EL (cell line): ENCODE measurements around the gene ATP5ME.

Experiments used
- DNase-seq: peaks from one replicate; pipeline ENCODE4 v3.0.0-alpha.2; 2016

The ATP5ME gene

DNA sequence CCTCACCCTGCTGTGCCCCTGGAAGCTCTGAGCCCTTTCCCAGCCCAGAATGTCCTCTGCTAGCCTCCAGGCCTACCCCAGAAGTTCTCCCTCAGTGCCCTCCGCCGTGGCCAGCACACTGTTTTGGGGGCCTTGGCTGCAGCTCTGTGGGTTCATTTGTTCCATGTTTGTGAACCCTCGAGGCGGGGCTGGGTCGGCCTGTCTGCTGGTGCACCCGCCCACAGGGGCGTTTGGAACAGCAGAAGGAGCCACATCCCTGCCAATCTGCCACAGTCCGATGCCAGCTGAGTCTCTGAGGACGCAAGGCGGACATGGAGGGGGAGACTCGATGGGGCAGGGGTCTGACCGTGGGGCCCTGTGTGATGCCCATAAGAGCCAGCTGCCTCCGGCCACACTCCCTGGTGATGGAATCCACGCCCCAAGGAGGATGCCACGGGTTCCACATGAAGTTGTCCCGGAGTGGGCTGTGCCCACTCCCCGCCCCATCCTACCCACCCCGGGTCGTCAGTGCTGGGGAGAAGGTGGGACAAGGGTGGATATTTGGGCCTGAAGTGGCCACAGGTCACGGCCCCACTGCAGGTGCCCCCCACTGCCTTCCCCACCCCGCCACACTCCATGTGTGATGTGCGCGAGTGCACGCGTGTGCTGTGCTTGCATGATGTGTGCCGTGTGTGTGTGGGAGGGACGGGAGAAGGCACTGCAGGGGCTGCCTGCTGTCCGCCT, 7.1 kb downstream of the ATP5ME start:
- DNase-seq: no peak

DNA sequence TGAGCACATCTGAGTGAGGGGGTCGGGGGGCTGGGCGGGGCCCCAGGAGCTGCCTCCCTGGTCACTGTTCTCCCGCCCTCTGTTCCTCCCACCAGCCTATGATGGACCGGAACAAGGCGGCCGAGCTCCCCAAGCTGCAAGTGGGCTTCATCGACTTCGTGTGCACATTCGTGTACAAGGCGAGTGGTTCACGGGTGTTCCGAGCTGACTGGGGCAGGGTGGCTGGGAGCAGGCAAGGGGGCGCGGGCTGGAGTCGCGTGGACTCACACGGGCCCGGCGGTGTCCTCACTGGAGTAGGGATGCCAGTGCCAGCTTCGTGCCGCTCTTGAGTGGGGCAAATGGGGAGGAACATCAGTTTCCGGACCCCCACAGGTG, 7.7 kb downstream of the ATP5ME start:
- no peak for DNase-seq

DNA sequence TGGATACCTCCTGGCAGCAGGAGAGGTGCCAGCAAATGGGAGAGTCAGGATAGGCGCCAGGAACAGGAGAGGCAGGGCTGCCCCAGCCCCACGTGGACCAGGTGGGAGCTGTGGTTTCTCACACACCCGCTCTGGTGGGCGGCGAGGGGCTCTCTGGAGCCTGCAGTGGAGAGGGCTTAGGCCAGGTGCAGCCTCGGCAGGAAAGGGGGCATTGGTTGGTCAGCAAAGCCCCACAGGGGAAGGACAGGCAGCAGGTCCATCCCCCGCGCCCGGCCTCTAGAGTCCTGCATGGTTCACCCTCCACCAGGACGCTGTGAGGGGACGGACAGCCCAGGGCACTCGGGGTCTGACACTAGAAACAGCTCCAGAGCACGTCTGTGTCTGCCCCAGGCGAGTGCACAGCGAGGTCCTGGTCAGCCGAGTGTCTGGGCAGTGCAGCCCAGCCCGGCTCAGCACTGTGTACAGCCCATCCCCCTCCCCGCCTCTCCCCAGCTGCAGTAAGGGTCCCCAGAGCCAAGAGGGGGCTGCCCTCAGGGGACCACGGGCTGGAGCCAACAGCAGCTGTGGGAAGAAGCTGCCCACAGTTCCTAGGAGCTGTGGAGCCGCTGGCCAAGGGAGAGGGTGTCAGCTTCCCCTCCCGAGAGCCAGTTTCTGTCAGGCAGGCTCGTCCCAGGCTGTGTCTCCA, 8.2 kb downstream of the ATP5ME start:
- no peak for DNase-seq

DNA sequence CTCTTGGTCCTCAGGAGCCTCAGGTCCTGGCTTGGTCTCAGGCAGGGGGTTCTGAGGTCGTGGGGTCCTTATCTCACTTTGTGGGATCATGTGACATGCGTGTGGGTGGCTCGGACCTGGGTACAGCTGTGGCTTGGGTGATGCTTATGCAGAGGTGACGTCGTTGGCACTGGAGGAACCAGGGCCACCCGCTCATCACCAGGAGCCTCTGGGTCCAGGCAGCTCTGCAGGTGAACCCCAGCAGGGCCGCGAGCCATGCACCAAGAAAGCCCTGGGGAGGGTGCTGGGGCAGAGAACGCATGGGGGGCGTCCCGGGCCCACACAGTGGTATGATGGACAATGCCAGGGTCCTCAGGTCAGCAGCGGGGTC, 8.7 kb downstream of the ATP5ME start:
- DNase-seq: no peak

DNA sequence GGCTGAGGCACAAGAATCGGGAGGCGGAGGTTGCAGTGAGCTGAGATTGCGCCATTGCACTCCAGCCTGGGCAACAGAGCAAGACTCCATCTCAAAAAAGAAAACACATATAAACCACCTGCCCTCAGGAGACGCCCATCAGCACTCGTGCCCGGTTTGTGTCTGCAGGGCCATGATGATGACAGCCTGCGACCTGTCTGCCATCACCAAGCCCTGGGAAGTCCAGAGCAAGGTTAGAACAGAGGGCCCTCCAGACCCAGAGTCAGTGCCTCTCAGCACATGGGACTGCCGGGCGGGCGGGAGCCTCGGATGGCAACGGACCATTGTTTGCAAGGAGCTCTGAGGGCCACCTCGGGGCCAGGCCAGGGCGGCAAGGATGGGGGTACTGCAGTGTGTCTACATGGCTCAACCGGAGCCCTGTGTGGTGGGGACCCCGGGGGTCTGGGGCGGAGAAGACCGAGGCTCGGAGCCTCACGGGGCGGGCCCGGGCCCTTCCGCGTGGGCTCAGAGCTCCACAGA, 9.3 kb downstream of the ATP5ME start:
- DNase-seq: no peak

DNA sequence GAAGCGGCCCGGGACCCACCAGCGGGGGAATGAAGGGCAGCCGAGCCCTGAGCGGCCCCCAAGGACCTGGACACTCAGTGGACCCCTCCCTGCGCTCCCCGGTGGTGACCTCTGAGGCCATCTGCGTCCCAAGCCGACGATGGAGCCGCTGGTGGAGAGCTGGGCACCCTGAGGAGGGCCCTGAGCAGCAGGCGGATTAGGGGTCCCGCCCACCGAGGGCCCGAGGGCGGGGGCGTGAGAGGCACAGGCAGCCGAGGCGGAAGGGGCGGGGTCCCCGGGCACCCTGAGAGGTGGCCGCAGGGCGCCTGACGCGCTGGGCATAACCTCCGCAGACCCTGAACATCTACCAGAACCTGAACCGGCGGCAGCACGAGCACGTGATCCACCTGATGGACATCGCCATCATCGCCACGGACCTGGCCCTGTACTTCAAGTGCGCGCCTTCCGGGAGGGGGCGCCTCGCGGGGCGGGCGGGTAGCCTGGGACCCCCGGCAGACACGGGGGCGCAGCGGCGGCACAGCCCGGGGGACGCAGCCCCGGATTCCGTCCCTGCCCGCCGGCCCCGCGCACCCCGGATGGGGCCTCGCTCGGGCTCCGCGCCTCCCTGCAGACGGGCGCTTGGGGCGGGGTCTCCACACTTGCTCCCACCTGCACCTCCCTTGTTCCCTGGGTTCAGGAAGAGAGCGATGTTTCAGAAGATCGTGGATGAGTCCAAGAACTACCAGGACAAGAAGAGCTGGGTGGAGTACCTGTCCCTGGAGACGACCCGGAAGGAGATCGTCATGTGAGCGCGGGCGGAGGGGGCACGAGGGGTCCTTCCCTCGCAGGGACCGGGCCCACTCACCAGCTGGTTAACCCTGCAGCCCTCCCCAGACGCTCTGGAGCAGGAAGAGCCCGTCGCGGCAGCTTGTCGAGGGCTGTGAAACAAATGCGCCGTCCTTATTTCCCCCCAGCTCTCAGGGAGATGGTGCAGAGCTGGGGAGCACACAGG, 10.3 kb downstream of the ATP5ME start:
- no peak for DNase-seq

DNA sequence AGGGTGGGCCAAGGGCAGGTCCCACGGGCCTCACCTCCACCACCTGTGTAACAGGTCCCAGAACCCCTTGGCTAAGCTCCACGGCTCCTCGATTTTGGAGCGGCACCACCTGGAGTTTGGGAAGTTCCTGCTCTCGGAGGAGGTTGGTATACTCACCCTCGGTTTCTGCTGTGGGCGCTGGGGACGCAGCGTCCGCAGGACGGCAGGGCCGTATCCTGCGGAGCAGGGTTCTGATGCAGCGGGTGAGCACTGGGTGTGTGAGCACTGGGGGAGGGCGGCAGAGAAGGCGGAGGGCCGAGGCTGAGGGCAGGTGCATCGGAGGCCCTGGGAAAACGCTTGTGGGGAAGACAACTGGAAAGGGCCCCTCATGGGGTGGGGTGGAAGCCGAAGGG, 11.0 kb downstream of the ATP5ME start:
- no peak for DNase-seq

DNA sequence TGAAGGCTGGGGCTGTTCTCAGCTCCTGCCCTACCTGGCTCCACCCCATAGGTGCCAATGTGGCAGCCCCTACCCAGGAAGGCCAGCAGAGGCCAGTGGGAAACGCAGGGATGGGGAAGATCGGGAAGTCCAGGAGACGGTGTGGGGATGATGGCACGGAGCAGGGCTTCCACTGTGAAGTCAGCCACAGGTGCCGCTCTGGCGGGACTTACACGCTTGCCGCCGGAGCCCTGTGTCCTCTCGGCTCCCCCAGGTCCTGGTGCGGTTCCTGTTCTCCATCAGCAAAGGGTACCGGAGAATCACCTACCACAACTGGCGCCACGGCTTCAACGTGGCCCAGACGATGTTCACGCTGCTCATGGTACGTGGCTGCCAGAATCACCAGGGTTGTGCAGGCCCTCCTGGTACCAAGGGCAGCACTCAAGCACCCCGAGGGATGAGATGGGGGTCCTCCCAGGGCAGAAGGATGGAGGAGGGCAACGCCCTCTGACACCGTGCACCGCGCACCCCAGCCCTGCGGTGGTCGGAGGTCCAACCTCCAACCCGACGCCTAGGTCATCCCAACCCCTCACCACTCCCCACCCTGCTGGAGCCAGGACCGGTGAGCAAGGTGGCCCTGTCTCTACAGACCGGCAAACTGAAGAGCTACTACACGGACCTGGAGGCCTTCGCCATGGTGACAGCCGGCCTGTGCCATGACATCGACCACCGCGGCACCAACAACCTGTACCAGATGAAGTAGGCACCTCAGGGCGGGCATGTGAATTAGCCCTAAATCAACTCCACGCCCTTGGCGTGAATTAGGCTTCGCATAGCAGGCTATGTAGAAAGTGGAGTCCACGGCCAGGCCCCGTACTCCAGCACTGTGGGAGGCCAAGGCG, 12.0 kb downstream of the ATP5ME start:
- no peak for DNase-seq

DNA sequence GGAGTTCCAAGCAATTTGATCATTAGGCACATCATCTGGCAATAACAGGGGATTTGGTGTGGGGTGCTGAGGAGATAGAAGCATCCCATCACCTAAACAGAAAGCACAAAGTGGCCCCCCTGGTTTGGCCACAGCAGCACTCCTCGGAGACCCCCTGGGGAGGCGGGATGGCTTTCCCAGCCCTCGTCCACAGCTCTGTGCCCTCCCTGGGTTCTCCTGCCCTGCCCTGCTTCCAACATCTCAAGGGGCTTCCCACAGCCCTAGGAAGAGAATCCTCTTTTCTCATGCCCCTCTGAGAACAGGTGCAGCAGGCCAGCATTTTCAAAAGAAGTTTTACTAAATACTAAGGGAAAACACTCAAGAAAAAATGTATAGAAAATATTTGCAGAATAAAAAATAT, 12.8 kb downstream of the ATP5ME start:
- no peak for DNase-seq

DNA sequence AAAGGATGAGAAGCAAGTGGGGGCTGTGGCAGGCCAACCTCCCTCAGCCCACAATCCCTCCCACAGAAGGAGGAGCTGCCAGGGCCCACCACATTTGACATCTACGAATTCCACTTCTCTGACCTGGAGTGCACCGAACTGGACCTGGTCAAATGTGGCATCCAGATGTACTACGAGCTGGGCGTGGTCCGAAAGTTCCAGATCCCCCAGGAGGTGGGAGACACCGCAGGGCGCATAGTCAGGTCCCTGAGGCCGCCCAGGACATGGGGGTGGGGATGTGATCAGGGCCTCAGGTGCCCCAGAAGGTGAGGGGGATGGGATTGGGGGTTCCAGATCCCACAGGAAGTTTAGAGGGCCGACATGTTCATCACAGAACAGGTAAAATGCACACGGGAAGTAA, 13.7 kb downstream of the ATP5ME start:
- DNase-seq: no peak

DNA sequence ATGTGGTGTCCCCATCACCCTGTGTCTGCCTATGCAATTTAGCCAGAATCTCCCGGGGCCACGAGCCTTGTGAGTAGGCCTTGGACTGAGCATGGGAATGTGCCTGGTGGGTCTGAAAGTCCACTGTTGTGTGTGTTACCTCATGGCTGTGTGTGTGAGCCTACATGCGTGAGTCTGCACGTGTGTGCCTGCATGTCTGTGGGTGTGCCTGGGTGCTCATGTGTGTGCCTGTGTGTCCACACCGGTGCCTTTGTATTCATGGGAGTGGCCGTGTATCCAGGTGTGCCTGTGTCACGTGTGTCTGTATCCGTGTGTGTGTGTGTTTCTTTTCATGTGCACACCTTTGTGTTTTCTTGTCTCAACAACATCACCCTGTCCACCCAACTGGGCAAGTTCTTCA, 14.2 kb downstream of the ATP5ME start:
- DNase-seq: no peak

DNA sequence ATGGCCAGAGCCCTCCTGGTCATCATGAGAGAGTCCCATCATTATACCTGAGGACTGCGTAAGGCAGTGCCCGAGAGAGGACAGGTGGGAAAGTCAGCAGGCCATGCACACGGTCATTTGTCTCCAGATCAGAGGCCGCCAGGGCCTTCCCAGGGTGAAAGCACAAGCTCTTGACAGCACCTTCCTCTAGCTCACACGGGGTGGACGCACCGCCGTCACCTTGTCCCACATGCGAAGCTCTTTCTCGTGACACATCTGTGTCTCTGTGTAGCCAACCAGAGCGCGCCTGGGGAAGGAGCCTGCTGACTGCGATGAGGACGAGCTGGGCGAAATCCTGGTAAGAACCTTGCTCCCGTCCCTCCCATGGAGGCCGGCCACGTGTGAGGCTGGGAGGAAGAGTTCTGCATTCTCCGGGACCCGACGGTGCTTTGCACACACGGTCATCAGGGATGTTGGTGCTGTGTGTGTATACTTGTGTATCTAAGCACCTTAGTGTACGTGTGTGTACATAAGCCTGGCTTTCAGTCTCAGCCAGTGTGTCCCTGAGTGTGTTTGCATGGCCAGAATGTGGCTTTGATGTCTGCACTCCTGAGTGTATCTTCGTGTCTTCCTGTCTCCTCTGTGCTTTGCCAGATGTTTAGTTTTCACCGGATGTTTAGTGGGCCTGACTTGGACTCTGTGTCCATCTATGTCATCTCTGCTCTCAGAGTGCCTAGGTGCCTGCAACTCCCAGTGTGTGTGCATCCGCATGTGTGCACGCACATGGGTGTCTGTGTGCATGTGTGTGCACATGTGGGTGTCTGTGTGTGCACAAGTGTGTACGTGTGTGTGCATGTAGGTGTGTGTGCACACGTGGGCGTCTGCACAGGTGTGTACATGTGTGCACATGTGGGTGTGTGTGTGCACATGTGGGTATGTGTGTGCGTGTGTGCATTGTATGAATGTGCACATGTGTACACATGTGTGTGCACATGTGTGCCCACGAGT, 15.1 kb downstream of the ATP5ME start:
- no peak for DNase-seq

DNA sequence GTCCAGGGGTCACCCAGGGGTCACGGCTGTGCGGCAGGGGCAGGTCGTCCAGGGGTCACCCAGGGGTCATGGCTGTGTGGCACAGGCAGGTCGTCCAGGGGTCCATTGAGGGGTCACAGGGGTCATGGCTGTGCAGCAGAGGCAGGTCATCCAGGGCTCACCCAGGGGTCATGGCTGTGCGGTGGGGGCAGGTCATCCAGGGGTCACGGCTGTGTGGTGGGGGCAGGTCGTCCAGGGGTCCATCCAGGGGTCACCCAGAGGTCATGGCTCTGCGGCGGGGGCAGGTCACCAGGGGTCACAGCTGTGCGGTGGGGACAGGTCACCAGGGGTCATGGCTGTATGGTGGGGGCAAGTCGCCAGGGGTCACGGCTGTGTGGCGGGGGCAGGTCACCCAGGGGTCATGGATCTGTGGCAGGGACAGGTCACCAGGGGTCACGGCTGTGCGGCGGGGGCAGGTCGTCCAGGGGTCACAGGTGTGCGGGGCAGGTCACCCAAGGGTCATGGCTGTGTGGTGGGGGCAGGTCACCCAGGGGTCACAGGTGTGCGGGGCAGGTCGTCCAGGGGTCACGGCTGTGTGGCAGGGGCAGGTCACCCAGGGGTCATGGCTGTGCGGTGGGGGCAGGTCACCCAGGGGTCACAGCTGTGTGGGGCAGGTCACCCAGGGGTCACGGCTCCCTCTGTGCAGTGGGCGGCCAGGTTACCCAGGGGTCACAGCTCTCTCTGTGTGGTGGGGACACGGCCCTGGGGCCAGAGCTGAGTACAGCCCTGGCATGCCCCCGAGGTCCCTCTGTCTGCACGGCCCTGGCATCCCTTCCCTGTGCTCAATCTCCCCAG, 16.0 kb downstream of the ATP5ME start:
- no peak for DNase-seq

DNA sequence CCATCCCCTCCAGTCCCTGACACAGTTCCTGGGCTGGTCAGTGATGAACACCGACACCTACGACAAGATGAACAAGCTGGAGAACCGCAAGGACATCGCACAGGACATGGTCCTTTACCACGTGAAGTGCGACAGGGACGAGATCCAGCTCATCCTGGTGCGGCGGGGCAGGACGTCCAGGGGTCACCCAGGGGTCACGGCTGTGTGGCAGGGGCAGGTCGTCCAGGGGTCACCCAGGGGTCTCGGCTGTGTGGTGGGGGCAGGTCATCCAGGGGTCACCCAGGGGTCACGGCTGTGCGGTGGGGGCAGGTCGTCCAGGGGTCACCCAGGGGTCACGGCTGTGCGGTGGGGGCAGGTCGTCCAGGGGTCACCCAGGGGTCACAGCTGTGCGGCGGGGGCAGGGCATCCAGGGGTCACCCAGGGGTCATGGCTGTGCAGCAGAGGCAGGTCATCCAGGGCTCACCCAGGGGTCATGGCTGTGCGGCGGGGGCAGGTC, 16.7 kb downstream of the ATP5ME start:
- no peak for DNase-seq

DNA sequence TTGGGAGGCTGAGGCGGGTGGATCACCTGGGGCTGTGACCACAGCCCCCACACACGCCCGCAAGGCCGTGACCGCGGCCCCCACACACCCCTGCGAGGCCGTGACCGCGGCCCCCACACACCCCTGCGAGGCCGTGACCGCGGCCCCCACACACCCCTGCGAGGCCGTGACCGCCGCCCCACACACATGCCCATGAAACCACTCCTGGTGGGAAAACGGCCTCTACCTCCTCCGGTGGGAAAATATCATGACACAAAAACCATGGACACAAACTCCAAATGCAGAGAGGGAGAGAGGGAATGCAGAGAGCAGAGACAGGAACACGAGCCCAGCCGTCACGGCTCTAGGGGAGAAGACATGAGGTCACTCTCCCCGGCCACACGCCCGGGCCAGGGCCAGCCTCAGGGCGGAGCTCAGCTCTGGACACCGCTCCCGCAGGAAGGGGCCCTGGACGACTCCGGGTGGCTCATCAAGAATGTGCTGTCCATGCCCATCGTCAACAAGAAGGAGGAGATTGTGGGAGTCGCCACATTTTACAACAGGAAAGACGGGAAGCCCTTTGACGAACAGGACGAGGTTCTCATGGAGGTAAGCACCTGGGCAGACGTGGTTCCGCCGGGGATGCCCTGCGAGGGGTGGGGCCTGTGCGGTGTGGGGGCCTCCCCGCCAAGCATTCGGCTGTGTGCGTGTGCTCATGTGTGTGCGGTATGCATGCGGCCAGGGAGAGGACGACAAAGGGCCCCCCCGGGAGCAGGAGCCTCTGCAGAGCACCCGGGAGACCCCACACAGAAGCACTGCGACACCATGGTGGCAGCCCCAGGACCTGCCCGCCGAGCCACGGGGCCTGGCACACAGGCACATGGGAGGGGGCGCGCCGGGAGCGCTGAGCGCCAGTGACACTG, 17.4 kb downstream of the ATP5ME start:
- no peak for DNase-seq

DNA sequence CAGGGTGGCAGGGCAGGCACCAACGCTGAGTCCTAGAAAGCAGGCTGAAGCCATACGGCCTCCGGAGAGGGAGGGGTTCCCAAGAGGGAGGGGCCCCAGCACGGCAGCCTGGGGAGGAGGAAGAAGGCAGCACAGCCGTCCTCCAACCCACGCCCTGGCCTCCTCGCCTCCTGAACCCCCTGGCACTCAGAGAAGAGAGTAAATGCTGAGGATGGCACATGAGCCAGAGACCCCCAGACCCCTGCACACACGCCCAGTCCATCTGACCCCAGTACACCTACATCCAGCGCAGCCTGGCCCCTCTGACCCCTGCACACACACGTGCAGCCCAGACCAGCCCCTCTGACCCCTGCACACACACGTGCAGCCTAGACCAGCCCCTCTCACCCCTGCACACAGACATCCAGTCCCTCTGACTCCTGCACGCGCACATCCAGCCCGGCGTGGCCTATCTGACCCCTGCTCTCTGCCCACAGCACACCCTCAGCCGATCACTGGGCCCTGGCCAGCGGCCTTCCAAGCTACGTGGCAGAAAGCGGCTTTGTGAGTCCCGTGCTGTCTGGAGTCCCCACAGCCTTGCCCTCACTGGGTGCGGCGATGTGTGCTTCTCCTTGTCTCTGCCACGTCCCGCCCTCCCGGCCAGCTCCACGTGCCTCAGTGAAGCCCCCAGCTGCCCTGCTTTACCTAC, 18.5 kb downstream of the ATP5ME start:
- DNase-seq: no peak

DNA sequence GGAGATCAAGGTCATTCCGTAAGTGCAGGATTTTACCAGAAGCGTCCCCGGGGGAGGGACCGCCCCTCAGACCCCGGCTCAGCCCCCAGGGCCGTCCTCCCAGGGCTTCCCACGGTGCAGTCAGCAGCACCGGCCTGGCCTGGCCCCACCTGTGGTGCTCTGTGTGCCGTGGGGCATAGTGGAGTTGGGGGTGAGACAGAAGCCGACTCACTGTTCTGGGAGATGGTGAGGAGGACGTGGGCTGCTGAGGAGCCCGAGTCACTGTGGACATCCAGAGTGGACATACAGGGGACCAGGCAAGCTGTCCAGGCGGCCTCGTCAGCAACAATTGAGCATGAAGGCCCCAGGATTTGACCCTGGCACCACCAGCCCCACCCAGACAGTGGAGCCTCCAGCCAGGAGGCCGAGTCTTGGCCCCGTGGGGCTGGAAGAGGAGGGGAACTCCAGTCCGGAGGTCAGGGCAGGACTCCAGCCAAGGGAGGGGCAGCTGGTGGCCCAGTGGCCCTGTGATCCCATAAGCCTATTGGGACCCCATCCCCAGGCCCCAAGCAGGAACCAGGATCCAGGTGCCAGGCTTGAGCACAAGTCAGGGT, 19.1 kb downstream of the ATP5ME start:
- DNase-seq: no peak

DNA sequence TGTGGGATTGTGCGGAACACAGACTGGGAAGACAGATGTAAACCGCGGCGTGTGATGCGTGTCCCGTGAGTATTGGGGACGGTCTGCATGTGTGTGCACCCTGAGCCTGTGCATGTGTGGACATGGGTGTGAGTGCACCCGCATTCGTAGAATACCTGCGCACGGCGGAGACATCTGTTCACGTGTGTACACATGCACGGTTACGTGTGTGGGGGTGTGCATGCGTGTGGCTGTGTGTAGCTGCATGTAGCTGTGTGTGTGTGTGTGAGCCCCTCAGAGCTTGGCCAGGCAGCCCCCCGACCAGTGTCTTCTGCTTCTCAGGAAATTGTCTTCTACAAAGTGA, 19.6 kb downstream of the ATP5ME start:
- DNase-seq: no peak
